Uterus (tissue), 2 donors: Measurements from ENCODE around the gene PLP2.

Experiments
- POLR2A ChIP-seq, 2 donors: fragments of 450-650 bp; IDR thresholded peaks; one replicate each; pipeline ENCODE4 v1.6.1; 2016; ENCODE audit warnings: antibody characterized with exemption in 2 of 2, mild to moderate bottlenecking in 1 of 2, moderate library complexity in 1 of 2
- TF ChIP-seq, protein P1 (sequence below), 4 experiments: fragments of 200-600 bp in 2 of 4; fragments of 450-650 bp in 2 of 4; sonication (generic) in 2 of 4; IDR thresholded peaks; one replicate each; pipeline ENCODE4 v1.5.1; 2016 to 2019; ENCODE audit warnings: antibody characterized with exemption in 4 of 4, mild to moderate bottlenecking in 2 of 4, moderate library complexity in 1 of 4

DNA sequence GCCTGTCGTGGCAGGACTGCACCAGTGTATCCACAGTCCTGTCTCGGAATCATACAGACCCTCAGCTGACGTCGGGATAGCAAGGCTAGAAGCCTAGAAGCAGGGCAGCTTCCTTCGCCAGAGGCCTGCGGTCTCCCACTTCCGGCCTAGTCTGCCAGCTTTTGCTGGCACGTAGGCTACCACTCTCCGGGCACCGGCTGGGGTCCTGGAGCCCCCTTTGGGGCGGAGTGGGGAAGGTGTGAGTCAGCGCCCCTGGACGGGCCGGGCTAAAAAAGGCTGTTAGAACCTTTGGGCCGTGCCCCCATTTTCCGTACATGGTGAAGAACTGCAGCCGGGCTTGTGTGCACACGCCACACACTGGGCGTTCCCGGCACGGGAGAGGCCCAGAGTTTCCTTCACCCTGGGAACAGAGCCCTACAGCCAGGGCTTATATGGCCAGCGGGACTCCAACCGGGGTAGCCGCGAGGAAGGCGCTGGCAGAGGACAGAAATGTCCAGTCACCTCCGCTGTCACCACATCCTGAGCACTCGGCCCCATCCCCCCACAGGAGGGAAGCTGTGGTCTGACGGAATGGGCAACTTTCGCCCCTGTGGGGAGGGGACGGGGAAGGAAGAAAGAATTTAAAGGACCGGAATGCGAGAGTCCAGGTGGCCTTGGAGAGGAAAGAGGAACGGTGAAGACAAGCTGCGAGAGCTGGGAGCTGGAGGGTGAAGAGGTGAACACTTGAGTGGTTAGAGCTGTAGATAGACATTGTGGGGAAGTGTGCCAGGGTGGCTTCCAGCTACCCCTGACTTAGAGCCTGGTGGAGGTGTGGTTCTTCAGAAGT is 4.6 kb upstream of the PLP2 start:
- TF ChIP-seq, protein P1, sequence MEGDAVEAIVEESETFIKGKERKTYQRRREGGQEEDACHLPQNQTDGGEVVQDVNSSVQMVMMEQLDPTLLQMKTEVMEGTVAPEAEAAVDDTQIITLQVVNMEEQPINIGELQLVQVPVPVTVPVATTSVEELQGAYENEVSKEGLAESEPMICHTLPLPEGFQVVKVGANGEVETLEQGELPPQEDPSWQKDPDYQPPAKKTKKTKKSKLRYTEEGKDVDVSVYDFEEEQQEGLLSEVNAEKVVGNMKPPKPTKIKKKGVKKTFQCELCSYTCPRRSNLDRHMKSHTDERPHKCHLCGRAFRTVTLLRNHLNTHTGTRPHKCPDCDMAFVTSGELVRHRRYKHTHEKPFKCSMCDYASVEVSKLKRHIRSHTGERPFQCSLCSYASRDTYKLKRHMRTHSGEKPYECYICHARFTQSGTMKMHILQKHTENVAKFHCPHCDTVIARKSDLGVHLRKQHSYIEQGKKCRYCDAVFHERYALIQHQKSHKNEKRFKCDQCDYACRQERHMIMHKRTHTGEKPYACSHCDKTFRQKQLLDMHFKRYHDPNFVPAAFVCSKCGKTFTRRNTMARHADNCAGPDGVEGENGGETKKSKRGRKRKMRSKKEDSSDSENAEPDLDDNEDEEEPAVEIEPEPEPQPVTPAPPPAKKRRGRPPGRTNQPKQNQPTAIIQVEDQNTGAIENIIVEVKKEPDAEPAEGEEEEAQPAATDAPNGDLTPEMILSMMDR (IDR thresholded peaks at IDR 0.05): no peak
- TF ChIP-seq POLR2A (IDR thresholded peaks at IDR 0.05): peak; percentile 60 to 63
